ENCODE results near the gene CNGB1. TPM values are rescaled to one million over a fixed set of nuclear protein-coding genes. Genes with fewer than 3 reads are reported as not detected.

The CNGB1 gene
- total RNA-seq, 1 donor from 2014 or later, result not detected

- no peaks in the 10 kb centered on the region for H3K36me3 ChIP-seq
- peaks cover 20% of the 10 kb centered on the region for H3K27me3 Mint-ChIP-seq (ENCODE audit: insufficient read depth, low read depth)
- no peaks in the 10 kb centered on the region for H3K9me3 Mint-ChIP-seq
- TF ChIP-seq EZH2phosphoT487 (IDR thresholded peaks at IDR 0.05), result no peak
- TF ChIP-seq EZH2 (IDR thresholded peaks at IDR 0.05), result no peak
- TF ChIP-seq, protein P1, sequence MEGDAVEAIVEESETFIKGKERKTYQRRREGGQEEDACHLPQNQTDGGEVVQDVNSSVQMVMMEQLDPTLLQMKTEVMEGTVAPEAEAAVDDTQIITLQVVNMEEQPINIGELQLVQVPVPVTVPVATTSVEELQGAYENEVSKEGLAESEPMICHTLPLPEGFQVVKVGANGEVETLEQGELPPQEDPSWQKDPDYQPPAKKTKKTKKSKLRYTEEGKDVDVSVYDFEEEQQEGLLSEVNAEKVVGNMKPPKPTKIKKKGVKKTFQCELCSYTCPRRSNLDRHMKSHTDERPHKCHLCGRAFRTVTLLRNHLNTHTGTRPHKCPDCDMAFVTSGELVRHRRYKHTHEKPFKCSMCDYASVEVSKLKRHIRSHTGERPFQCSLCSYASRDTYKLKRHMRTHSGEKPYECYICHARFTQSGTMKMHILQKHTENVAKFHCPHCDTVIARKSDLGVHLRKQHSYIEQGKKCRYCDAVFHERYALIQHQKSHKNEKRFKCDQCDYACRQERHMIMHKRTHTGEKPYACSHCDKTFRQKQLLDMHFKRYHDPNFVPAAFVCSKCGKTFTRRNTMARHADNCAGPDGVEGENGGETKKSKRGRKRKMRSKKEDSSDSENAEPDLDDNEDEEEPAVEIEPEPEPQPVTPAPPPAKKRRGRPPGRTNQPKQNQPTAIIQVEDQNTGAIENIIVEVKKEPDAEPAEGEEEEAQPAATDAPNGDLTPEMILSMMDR (IDR thresholded peaks at IDR 0.05), result no peak
- no peaks in the 10 kb centered on the region for H3F3A ChIP-seq (ENCODE audit: low read depth)
- H3K4me3 Mint-ChIP-seq, result no peak overlapping the region
- DNase-seq (ENCODE audit: low spot score), result no peak
- no peak overlapping the region for H3K4me2 ChIP-seq
- no peaks in the 10 kb centered on the region for H3K27me3 ChIP-seq
- H3K4me1 ChIP-seq, result peaks cover 11% of the 10 kb centered on the region
- peak overlapping the region; percentile 33 for H3K27ac Mint-ChIP-seq
- H3K36me3 Mint-ChIP-seq, result no peaks in the 10 kb centered on the region
- no peak overlapping the region for H3K4me3 ChIP-seq
- no peak overlapping the region for H3K9ac ChIP-seq
- no peaks in the 10 kb centered on the region for H3K9me3 ChIP-seq (ENCODE audit: low read depth)
- H3K4me1 Mint-ChIP-seq, result peaks cover 3% of the 10 kb centered on the region
- no peak overlapping the region for H2AFZ ChIP-seq (replicated peaks)
- no peaks in the 10 kb centered on the region for H4K20me1 ChIP-seq (ENCODE audit: low read depth)
- no peak overlapping the region for H3K27ac ChIP-seq
- no peaks in the 10 kb centered on the region for H3K79me2 ChIP-seq (ENCODE audit: low read depth)
Observed at GRCh38 chr16:57969451-57970123, 1.3 kb downstream of the CNGB1 start.

DNA sequence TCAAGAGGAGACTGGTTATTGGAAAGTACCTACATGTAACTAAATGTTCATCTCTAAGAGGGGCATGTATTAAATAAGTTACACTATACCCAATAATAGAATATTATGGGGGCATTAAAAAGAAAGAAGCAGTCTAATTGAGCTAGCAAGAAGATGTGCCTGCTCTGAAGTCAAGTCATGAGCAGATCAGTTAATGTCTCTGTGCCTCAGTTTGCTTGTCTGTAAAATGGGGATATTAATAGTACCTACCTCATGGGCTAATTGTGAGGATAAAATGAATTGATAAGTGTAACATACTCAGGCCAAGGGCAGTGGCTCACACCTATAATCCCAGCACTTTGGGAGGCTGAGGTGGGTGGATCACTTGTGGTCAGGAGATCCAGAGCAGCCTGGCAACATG is 3.0 kb downstream of the CNGB1 start:
- Mint-ChIP-seq H3K27me3 (ENCODE audit: insufficient read depth, low read depth) (peaks cover 18% of the 10 kb centered on the region), H3K36me3 (no peaks in the 10 kb centered on the region), H3K4me3 (no peak overlapping the region), H3K27ac (no peak overlapping the region), H3K4me1 (peaks cover 3% of the 10 kb centered on the region), H3K9me3 (no peaks in the 10 kb centered on the region)
- Histone ChIP-seq H3K4me3 (no peak overlapping the region), H3F3A (ENCODE audit: low read depth) (no peaks in the 10 kb centered on the region), H3K36me3 (no peaks in the 10 kb centered on the region), H3K4me1 (peaks cover 11% of the 10 kb centered on the region), H3K9me3 (ENCODE audit: low read depth) (no peaks in the 10 kb centered on the region), H3K27ac (no peak overlapping the region), H2AFZ (replicated peaks) (no peak overlapping the region), H3K27me3 (no peaks in the 10 kb centered on the region), H3K9ac (no peak overlapping the region), H3K4me2 (no peak overlapping the region), H4K20me1 (ENCODE audit: low read depth) (no peaks in the 10 kb centered on the region), H3K79me2 (ENCODE audit: low read depth) (no peaks in the 10 kb centered on the region)
- DNase-seq (ENCODE audit: low spot score), result no peak
- no peak for TF ChIP-seq EZH2phosphoT487 (IDR thresholded peaks at IDR 0.05)
- TF ChIP-seq EZH2 (IDR thresholded peaks at IDR 0.05), result no peak
- TF ChIP-seq, protein P1 (IDR thresholded peaks at IDR 0.05), result no peak

- Histone ChIP-seq H3K36me3 (no peaks in the 10 kb centered on the region), H3K4me1 (peaks cover 11% of the 10 kb centered on the region), H3F3A (ENCODE audit: low read depth) (no peaks in the 10 kb centered on the region), H3K9me3 (ENCODE audit: low read depth) (no peaks in the 10 kb centered on the region), H2AFZ (replicated peaks) (no peak overlapping the region), H3K27me3 (no peaks in the 10 kb centered on the region), H3K4me3 (no peak overlapping the region), H3K79me2 (ENCODE audit: low read depth) (no peaks in the 10 kb centered on the region), H4K20me1 (ENCODE audit: low read depth) (no peaks in the 10 kb centered on the region), H3K4me2 (no peak overlapping the region), H3K9ac (no peak overlapping the region), H3K27ac (no peak overlapping the region)
- H3K9me3 Mint-ChIP-seq, result no peaks in the 10 kb centered on the region
- TF ChIP-seq EZH2 (IDR thresholded peaks at IDR 0.05) (no peak), EZH2phosphoT487 (IDR thresholded peaks at IDR 0.05) (no peak)
- TF ChIP-seq, protein P1 (IDR thresholded peaks at IDR 0.05), result no peak
- H3K27me3 Mint-ChIP-seq (ENCODE audit: insufficient read depth, low read depth), result peaks cover 13% of the 10 kb centered on the region
- no peaks in the 10 kb centered on the region for H3K36me3 Mint-ChIP-seq
- peaks cover 3% of the 10 kb centered on the region for H3K4me1 Mint-ChIP-seq
- no peak for DNase-seq (ENCODE audit: low spot score)
- no peak overlapping the region for H3K4me3 Mint-ChIP-seq
- H3K27ac Mint-ChIP-seq, result no peak overlapping the region
Observed at GRCh38 chr16:57966986-57967385, 3.9 kb downstream of the CNGB1 start.
